K562 (cell line): Measurements from ENCODE around the gene ZDHHC17. TPM values are rescaled to one million over a fixed set of nuclear protein-coding genes. Genes with fewer than 3 reads are reported as not detected.

Source experiments
- ATAC-seq: fragments of 200-7000 bp; cut with Tn5 transposase; 3 replicates; pipeline ENCODE4 v1.9.1; 2020; ENCODE audit warnings: moderate library complexity
- BruUV-seq: library from RNA; stranded (reverse); fragments of 400-500 nt; replicated peaks from 2 replicates; lab custom pipeline; 2021; lab: Mats Ljungman, UMichigan
- CTCF ChIA-PET: fragments of 300-600 bp; formaldehyde crosslinking; extraction: SDS; loops from one replicate; lab custom pipeline; 2021; ENCODE audit warnings: low intra/inter-chr PET ratio; lab: Yijun Ruan, JAX
- POLR2A ChIA-PET: fragments of 300-600, 350-650 bp; sonication (Branson Sonifier 250); formaldehyde crosslinking; extraction: SDS; loops from one replicate; lab custom pipeline; 2021; ENCODE audit warnings: antibody characterized with exemption, inconsistent platforms; lab: Yijun Ruan, JAX
- DNase-seq, 4 experiments: peaks; one replicate each; pipeline versions ENCODE4 v3.0.0 to v3.0.0-alpha.2; 2011 to 2018; ENCODE audit warnings: low spot score in 3 of 4, mixed read lengths in 3 of 4; ENCODE audit errors: extremely low read depth in 1 of 4
- FAIRE-seq: peaks from 2 replicates; lab custom pipeline; 2011; peaks lifted over from hg19 to GRCh38; lab: Jason Lieb, UNC
- H2AFZ ChIP-seq: 2 replicates; pipeline ENCODE4 v1.6.0; 2011; ENCODE audit warnings: low read depth, low read length, control low read depth, inconsistent platforms
- H3K27ac ChIP-seq: fragments of 200-600 bp; 3 replicates; pipeline ENCODE4 v1.8.0; 2011; ENCODE audit warnings: low read depth, mild to moderate bottlenecking, control low read depth, inconsistent platforms, low read length, moderate library complexity, mixed read lengths; ENCODE audit errors: extremely low read depth
- H3K27me3 ChIP-seq, 2 experiments: fragments of 300-600 bp in 1 of 2; 2 replicates in 1 of 2; 3 replicates in 1 of 2; pipeline versions ENCODE4 v1.6.0 to v1.8.0; 2011; ENCODE audit warnings: inconsistent platforms in 2 of 2, low read length in 2 of 2, mild to moderate bottlenecking in 1 of 2, mixed read lengths in 1 of 2, moderate library complexity in 1 of 2; ENCODE audit not compliant: control insufficient read depth in 2 of 2, insufficient read depth in 2 of 2
- H3K36me3 ChIP-seq: fragments of 300-600 bp; 3 replicates; pipeline ENCODE4 v1.8.0; 2011; ENCODE audit warnings: mild to moderate bottlenecking, low read length, inconsistent platforms; ENCODE audit not compliant: control insufficient read depth, insufficient read depth
- H3K4me1 ChIP-seq, 2 experiments: fragments of 200-600 bp in 1 of 2; replicated peaks in 1 of 2; 2 replicates in 1 of 2; 3 replicates in 1 of 2; pipeline versions ENCODE4 v1.5.1 to v1.8.0; 2011; ENCODE audit warnings: inconsistent platforms in 2 of 2, low read length in 2 of 2, mild to moderate bottlenecking in 1 of 2, mixed read lengths in 1 of 2, moderate library complexity in 1 of 2; ENCODE audit not compliant: control insufficient read depth in 2 of 2, insufficient read depth in 2 of 2
- H3K4me2 ChIP-seq: 2 replicates; pipeline ENCODE4 v1.6.1; 2011; ENCODE audit warnings: low read length, control low read depth, inconsistent platforms, mixed read lengths; ENCODE audit not compliant: insufficient read depth
- H3K4me3 ChIP-seq: fragments of 200-600 bp; sonication (generic), shearing (Covaris generic); 2 replicates; pipeline ENCODE4 v1.5.1; 2016; ENCODE audit warnings: control low read depth, inconsistent platforms
- H3K79me2 ChIP-seq: fragments of 200-600 bp; 3 replicates; pipeline ENCODE4 v1.8.0; 2011; ENCODE audit warnings: low read length, inconsistent platforms; ENCODE audit not compliant: control insufficient read depth, insufficient read depth
- H3K9ac ChIP-seq, 2 experiments: 2 replicates each; pipeline versions ENCODE4 v1.6.0 to v1.6.1; 2011; ENCODE audit warnings: low read depth in 2 of 2, low read length in 2 of 2, control low read depth in 1 of 2, inconsistent platforms in 1 of 2, mild to moderate bottlenecking in 1 of 2, mixed read lengths in 1 of 2; ENCODE audit not compliant: insufficient read depth in 1 of 2
- H3K9me1 ChIP-seq: one replicate; pipeline ENCODE4 v1.6.0; 2011; ENCODE audit warnings: inconsistent platforms, mild to moderate bottlenecking, low read length, moderate library complexity; ENCODE audit not compliant: control insufficient read depth, insufficient read depth
- H3K9me3 ChIP-seq: replicated peaks from 2 replicates; pipeline ENCODE4 v1.5.1; 2011; ENCODE audit warnings: low read depth, low read length, inconsistent platforms; ENCODE audit not compliant: control insufficient read depth, insufficient read depth
- H4K20me1 ChIP-seq: replicated peaks from 2 replicates; pipeline ENCODE4 v1.6.1; 2011; ENCODE audit warnings: low read length, inconsistent platforms, mixed read lengths; ENCODE audit not compliant: control insufficient read depth, insufficient read depth
- CBX3 ChIP-seq, 2 experiments: IDR thresholded peaks; 1 replicate in 1 of 2; 2 replicates in 1 of 2; pipeline ENCODE4 v1.6.1; 2012; ENCODE audit warnings: inconsistent platforms in 2 of 2, low read length in 2 of 2, borderline replicate concordance in 1 of 2, control low read depth in 1 of 2
- ELF4 ChIP-seq: fragments of 450-650 bp; formaldehyde crosslinking; IDR thresholded peaks from 2 replicates; pipeline ENCODE4 v1.4.0; 2022; ENCODE audit warnings: missing genetic modification characterization
- ETV5 ChIP-seq: sonication (generic); formaldehyde crosslinking; IDR thresholded peaks from 2 replicates; pipeline ENCODE4 v1.4.0; 2020; ENCODE audit warnings: low read depth, mild to moderate bottlenecking, missing genetic modification reagents
- HDAC1 ChIP-seq, 2 experiments: fragments of 450-650 bp; IDR thresholded peaks; 2 replicates each; pipeline ENCODE4 v1.6.1; 2016 to 2017; ENCODE audit warnings: inconsistent platforms in 1 of 2, mild to moderate bottlenecking in 1 of 2, moderate library complexity in 1 of 2
- SMARCA5 ChIP-seq: fragments of 450-650 bp; IDR thresholded peaks from 2 replicates; pipeline ENCODE4 v1.6.1; 2016
- ZBTB12 ChIP-seq: fragments of 250-450 bp; sonication (Bioruptor Pico); IDR thresholded peaks from 2 replicates; pipeline ENCODE4 v1.4.0; 2020
- ZNF134 ChIP-seq: fragments of 250-450 bp; sonication (Bioruptor Pico); conservative IDR thresholded peaks from 2 replicates; pipeline ENCODE4 v1.4.0; 2020
- WGBS: fragments of 100-300 bp; shearing (Covaris generic); methylation state at CpG from one replicate; pipeline ENCODE4 v1.1.6; 2016; ENCODE audit warnings: low coverage, mixed read lengths; ENCODE audit not compliant: insufficient coverage; ENCODE audit errors: missing lambda C conversion rate; 5-methylcytosine and 5-hydroxymethylcytosine counted together
- in situ Hi-C: fragments of 300-500 bp; cut with MboI; formaldehyde crosslinking; loops from 4 replicates; pipeline ENCODE4 v1.15.0; 2018; ENCODE audit warnings: inconsistent platforms, mixed read lengths
- intact Hi-C: fragments of 100-400 bp; cut with micrococcal nuclease; formaldehyde crosslinking; loops from 2 replicates; pipeline ENCODE4 v1.14.2; 2022
- polyA plus RNA-seq, 8 experiments: library from polyadenylated mRNA; depleted of rRNA in 4 of 8; stranded (reverse) in 5 of 8; unstranded in 3 of 8; fragments of >200 nt; fragmentation: Nextera tagmentation in 2 of 8; fragmentation: Illumina TruSeq in 1 of 8; extraction: Ambion mirVana in 2 of 8; extraction: Trizol in 1 of 8; gene quantifications; 2 replicates each; pipeline versions ENCODE4 v1.2.1 to v1.2.3, GENCODE V29; 2011 to 2014; ENCODE audit warnings: inconsistent platforms in 1 of 8, missing spikeins in 1 of 8
- total RNA-seq, 7 experiments: library from RNA; depleted of rRNA in 6 of 7; stranded (reverse); fragments of >200 nt in 6 of 7; fragmentation: Illumina TruSeq in 2 of 7; extraction: Trizol in 2 of 7; gene quantifications; 2 replicates each; pipeline versions ENCODE4 v1.2.1 to v1.2.3, GENCODE V29; 2011 to 2021; ENCODE audit warnings: low replicate concordance in 1 of 7
- TF ChIP-seq, protein P1 (sequence below): IDR thresholded peaks from 2 replicates; pipeline ENCODE4 v1.6.1; 2016; ENCODE audit warnings: missing genetic modification characterization, missing compliant biosample characterization

The ZDHHC17 gene
- total and polyA plus RNA-seq, 9 of the 15 experiments (the other 6 are each of a cell fraction or from before 2014, with no cell fraction given), result 6.7 to 66.0 (median 27.5) TPM

- no peak for ATAC-seq
Measured at GRCh38 chr12:76901628-76902380, 137.9 kb downstream of the ZDHHC17 start.

More at GRCh38 chr12:76901628-76902380, 137.9 kb downstream of the ZDHHC17 start:
- POLR2A ChIA-PET, result no interaction called here
- Histone ChIP-seq H4K20me1 (no peaks in the 10 kb centered on the region), H3K9me1 (no peaks in the 10 kb centered on the region), H3K27ac (no peak overlapping the region), H3K4me3 (no peak overlapping the region), H3K4me1 (no peaks in the 10 kb centered on the region), H2AFZ (no peak overlapping the region), H3K79me2 (no peaks in the 10 kb centered on the region), H3K4me2 (no peak overlapping the region), H3K27me3 (peaks cover 0 to 3% of the 10 kb centered on the region in 2 experiments; a peak in 1 of 5 replicates), H3K9me3 (no peaks in the 10 kb centered on the region; the same call in 1 of the 2 replicates), H3K9ac (no peak overlapping the region), H3K36me3 (no peaks in the 10 kb centered on the region)
- DNase-seq (no peak), FAIRE-seq (no peak)
- in situ Hi-C loops (no loop called here), intact Hi-C loops (no loop called here)
- no TSS peak for BruUV-seq
- CTCF ChIA-PET, result no interaction called here
- TF ChIP-seq ZBTB12 (CRISPR knock-in tag) (no peak), ELF4 (CRISPR knock-in tag) (no peak), HDAC1 (IDR thresholded peaks at IDR 0.05) (no peak), SMARCA5 (no peak), ZNF134 (CRISPR knock-in tag) (no peak), CBX3 (IDR thresholded peaks at IDR 0.05; ENCODE audit: borderline replicate concordance in 1 of 2, low read length in 2 of 2) (no peak), ETV5 (no peak)
- TF ChIP-seq, protein P1, sequence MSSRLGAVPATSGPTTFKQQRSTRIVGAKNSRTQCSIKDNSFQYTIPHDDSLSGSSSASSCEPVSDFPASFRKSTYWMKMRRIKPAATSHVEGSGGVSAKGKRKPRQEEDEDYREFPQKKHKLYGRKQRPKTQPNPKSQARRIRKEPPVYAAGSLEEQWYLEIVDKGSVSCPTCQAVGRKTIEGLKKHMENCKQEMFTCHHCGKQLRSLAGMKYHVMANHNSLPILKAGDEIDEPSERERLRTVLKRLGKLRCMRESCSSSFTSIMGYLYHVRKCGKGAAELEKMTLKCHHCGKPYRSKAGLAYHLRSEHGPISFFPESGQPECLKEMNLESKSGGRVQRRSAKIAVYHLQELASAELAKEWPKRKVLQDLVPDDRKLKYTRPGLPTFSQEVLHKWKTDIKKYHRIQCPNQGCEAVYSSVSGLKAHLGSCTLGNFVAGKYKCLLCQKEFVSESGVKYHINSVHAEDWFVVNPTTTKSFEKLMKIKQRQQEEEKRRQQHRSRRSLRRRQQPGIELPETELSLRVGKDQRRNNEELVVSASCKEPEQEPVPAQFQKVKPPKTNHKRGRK (tag), result no peak
- 9% methylated on average over 4 of the region's 4 CpGs for WGBS

Other genes with a start within 250 kb of the ZDHHC17 start
- gene OSBPL8, start 204.3 kb upstream of the ZDHHC17 start, total RNA-seq (2014; rRNA removed), result 28.3 and 32.1 TPM in 2 replicates
- 81.0 and 94.9 TPM in 2 replicates for gene OSBPL8, start 204.3 kb upstream of the ZDHHC17 start, total RNA-seq (2014; rRNA removed; fragmentation: Illumina TruSeq; extraction: Trizol)
- gene OSBPL8, start 204.3 kb upstream of the ZDHHC17 start, total RNA-seq (2015; rRNA removed; fragmentation: Illumina TruSeq; extraction: Trizol), result 70.2 and 78.3 TPM in 2 replicates
- 82.7 and 88.6 TPM in 2 replicates for gene OSBPL8, start 204.3 kb upstream of the ZDHHC17 start, total RNA-seq (2021)
- 34.2 and 52.7 TPM in 2 replicates for gene OSBPL8, start 204.3 kb upstream of the ZDHHC17 start, polyA plus RNA-seq (2011; rRNA removed)
- 36.2 and 42.8 TPM in 2 replicates for gene OSBPL8, start 204.3 kb upstream of the ZDHHC17 start, polyA plus RNA-seq (2014; fragmentation: Illumina TruSeq; extraction: Trizol)
- gene OSBPL8, start 204.3 kb upstream of the ZDHHC17 start, polyA plus RNA-seq (2014; fragmentation: Nextera tagmentation; extraction: Ambion mirVana), result 10 to 100 TPM; 17.4 to 19.9 TPM
- gene OSBPL8, start 204.3 kb upstream of the ZDHHC17 start, polyA plus RNA-seq (2014; rRNA removed), result 25.6 and 31.4 TPM in 2 replicates
- 0.32 and 0.73 TPM in 2 replicates for gene CSRP2, start 114.9 kb downstream of the ZDHHC17 start, total RNA-seq (2014; rRNA removed)
- 1.9 and 2.4 TPM in 2 replicates for gene CSRP2, start 114.9 kb downstream of the ZDHHC17 start, total RNA-seq (2014; rRNA removed; fragmentation: Illumina TruSeq; extraction: Trizol)
- 0.60 and 0.83 TPM in 2 replicates for gene CSRP2, start 114.9 kb downstream of the ZDHHC17 start, total RNA-seq (2015; rRNA removed; fragmentation: Illumina TruSeq; extraction: Trizol)
- gene CSRP2, start 114.9 kb downstream of the ZDHHC17 start, total RNA-seq (2021), result 1.6 and 2.3 TPM in 2 replicates
- 4.6 and 5.9 TPM in 2 replicates for gene CSRP2, start 114.9 kb downstream of the ZDHHC17 start, polyA plus RNA-seq (2011; rRNA removed)
- 1.1 and 1.9 TPM in 2 replicates for gene CSRP2, start 114.9 kb downstream of the ZDHHC17 start, polyA plus RNA-seq (2014; fragmentation: Illumina TruSeq; extraction: Trizol)
- 1 to 10 TPM; 4.1 to 6.2 TPM for gene CSRP2, start 114.9 kb downstream of the ZDHHC17 start, polyA plus RNA-seq (2014; fragmentation: Nextera tagmentation; extraction: Ambion mirVana)
- gene CSRP2, start 114.9 kb downstream of the ZDHHC17 start, polyA plus RNA-seq (2014; rRNA removed), result 2.3 and 3.4 TPM in 2 replicates